GM10266 (cell line): Measurements from ENCODE around the gene ZFX.
A peak's percentile ranks its signal among the peaks of the same experiment; 100 is the strongest.

Source experiments
- DNase-seq: peaks from one replicate; pipeline ENCODE4 v3.0.0; 2012; ENCODE audit errors: extremely low spot score
- CTCF ChIP-seq: IDR thresholded peaks from 2 replicates; pipeline ENCODE4 v1.5.1; 2012; ENCODE audit warnings: mild to moderate bottlenecking, low read depth; ENCODE audit not compliant: control insufficient read depth, insufficient read depth; ENCODE audit errors: missing control alignments

Gene ZFX

GRCh38 chrX:24149351-24150050 is at the start of gene ZFX:
Gene ZFX, plus strand, starts transcription at chrX:24149729. Its CDS starts 23,014 bp downstream, at chrX:24172743.
- peak; percentile 51 for DNase-seq
- peak; percentile 4 for TF ChIP-seq CTCF

- DNase-seq: no peak
- TF ChIP-seq CTCF: no peak
These were observed 48.8 kb upstream of the ZFX start for GRCh38 chrX:24100713-24101112.

- TF ChIP-seq CTCF: no peak
- no peak for DNase-seq
These were observed 39.5 kb upstream of the ZFX start for GRCh38 chrX:24110069-24110468.

GRCh38 chrX:24113181-24113580 is 36.3 kb upstream of the ZFX start:
- no peak for TF ChIP-seq CTCF
- no peak for DNase-seq

DNA sequence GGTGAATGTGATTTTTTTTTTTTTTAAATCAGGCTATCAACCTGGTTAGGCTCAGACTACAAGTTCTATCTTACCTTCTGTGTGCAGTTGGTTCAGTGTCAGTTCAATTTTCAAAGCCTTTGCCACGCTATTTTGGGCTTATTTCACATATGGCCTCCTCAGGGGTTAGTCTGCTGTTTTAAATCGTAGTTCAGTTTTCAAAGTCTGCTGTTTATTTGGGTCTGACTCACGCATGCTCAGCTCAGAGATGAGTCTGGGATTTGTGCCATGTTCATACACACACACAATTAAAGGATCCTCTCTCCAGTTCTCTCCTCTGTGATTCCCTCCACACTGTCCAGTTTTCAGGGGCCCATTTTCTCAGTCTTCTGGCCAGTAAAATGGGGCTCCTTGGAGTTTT is 32.3 kb upstream of the ZFX start:
- no peak for DNase-seq
- no peak for TF ChIP-seq CTCF

GRCh38 chrX:24124244-24124799 is 25.2 kb upstream of the ZFX start:
- no peak for DNase-seq
- no peak for TF ChIP-seq CTCF

GRCh38 chrX:24125028-24125612 is 24.4 kb upstream of the ZFX start:
- TF ChIP-seq CTCF: no peak
- DNase-seq: no peak
